ENCODE measurements around the gene NGLY1. TPM values are rescaled to one million over a fixed set of nuclear protein-coding genes. Genes with fewer than 3 reads are reported as not detected.

The NGLY1 gene
- total RNA-seq, 1 donor = 30.4 TPM

DNA sequence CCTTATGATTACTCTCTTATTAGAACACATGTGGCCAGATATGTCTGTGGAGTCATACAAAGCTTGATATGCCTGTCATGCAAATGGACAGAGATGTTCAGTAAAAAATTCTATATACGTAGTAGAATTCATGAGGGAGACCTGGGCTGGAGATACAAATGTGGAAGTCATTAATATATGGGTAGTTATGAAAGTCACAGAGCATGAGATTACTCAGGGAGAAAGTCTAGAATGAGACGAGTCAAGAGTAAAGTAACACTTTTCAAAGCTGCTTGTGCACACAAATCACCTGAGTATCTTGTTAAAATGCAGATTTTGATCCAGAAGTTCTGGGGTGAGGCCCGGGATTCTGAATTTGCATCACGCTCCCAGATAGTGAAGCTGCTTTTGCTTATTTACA is 35.1 kb upstream of the NGLY1 start:
- H3K4me3 ChIP-seq (ENCODE audit: insufficient read depth, low read length) = no peak overlapping the region

DNA sequence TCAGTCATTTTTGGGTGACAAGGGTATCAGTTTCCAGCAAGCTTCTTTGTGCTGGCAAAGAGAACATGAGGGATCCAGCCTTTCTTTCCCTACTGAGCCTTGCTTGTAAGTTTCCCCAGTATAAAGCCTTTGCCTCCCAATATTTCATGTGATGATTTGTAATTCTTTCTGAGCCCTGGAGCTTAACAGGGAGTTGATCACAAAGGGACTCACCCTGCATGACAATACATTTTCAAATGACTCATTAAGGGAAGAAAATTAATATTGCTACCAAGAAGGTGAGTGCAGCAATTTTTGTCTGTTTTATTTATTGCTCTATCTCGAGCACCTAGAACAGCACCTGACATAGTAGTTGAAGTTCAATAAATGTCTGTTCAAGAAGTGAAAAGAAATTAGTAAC is 34.4 kb upstream of the NGLY1 start:
- Histone ChIP-seq H4K20me1 (ENCODE audit: insufficient read depth, low read length) (no peaks in the 10 kb centered on the region), H3K4me2 (ENCODE audit: insufficient read depth, low read length) (no peak overlapping the region), H3K4me3 (ENCODE audit: insufficient read depth, low read length) (no peak overlapping the region), H2AFZ (ENCODE audit: low read length) (no peak overlapping the region), H3K27ac (ENCODE audit: low read depth, low read length) (no peak overlapping the region), H3K36me3 (ENCODE audit: insufficient read depth, low read length) (no peaks in the 10 kb centered on the region), H3K9me3 (ENCODE audit: low read depth, low read length) (no peaks in the 10 kb centered on the region), H3K4me1 (ENCODE audit: insufficient read depth, low read length) (peaks cover 7% of the 10 kb centered on the region), H3K27me3 (ENCODE audit: insufficient read depth, low read length) (no peaks in the 10 kb centered on the region), H3K79me2 (ENCODE audit: insufficient read depth, low read length) (no peaks in the 10 kb centered on the region)
- no peak for DNase-seq (ENCODE audit: insufficient read length, low spot score, missing footprints)
- TF ChIP-seq, protein P1, sequence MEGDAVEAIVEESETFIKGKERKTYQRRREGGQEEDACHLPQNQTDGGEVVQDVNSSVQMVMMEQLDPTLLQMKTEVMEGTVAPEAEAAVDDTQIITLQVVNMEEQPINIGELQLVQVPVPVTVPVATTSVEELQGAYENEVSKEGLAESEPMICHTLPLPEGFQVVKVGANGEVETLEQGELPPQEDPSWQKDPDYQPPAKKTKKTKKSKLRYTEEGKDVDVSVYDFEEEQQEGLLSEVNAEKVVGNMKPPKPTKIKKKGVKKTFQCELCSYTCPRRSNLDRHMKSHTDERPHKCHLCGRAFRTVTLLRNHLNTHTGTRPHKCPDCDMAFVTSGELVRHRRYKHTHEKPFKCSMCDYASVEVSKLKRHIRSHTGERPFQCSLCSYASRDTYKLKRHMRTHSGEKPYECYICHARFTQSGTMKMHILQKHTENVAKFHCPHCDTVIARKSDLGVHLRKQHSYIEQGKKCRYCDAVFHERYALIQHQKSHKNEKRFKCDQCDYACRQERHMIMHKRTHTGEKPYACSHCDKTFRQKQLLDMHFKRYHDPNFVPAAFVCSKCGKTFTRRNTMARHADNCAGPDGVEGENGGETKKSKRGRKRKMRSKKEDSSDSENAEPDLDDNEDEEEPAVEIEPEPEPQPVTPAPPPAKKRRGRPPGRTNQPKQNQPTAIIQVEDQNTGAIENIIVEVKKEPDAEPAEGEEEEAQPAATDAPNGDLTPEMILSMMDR (IDR thresholded peaks at IDR 0.05; ENCODE audit: extremely low read depth, low read depth, low read length) = no peak

More for the DNA sequence above, 35.1 kb upstream of the NGLY1 start:
- Histone ChIP-seq H4K20me1 (ENCODE audit: insufficient read depth, low read length) (no peaks in the 10 kb centered on the region), H3K4me1 (ENCODE audit: insufficient read depth, low read length) (peaks cover 7% of the 10 kb centered on the region), H3K4me2 (ENCODE audit: insufficient read depth, low read length) (no peak overlapping the region), H3K36me3 (ENCODE audit: insufficient read depth, low read length) (no peaks in the 10 kb centered on the region), H3K27ac (ENCODE audit: low read depth, low read length) (no peak overlapping the region), H3K27me3 (ENCODE audit: insufficient read depth, low read length) (no peaks in the 10 kb centered on the region), H3K9me3 (ENCODE audit: low read depth, low read length) (no peaks in the 10 kb centered on the region), H2AFZ (ENCODE audit: low read length) (no peak overlapping the region), H3K79me2 (ENCODE audit: insufficient read depth, low read length) (no peaks in the 10 kb centered on the region)
- DNase-seq (ENCODE audit: insufficient read length, low spot score, missing footprints) = no peak
- TF ChIP-seq, protein P1 (IDR thresholded peaks at IDR 0.05; ENCODE audit: extremely low read depth, low read depth, low read length) = no peak

DNA sequence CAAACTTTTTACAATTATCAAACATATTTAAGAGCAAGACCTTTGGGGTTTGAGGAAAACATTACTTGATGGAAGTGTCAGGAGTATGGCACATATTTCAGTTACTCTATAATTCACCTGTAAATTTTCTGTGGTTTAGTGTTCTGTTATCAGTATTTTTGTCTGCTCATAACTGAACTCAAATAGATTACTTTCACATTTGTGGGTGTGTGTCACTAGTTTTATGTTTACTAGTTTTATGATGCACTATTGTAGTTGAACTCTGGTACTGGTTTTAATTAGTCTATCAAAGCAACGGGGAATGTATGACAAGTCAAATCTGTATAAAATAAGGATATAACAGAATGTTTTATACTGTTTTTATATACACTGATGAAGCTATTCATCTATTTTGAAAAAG is 33.9 kb upstream of the NGLY1 start:
- TF ChIP-seq, protein P1 (IDR thresholded peaks at IDR 0.05; ENCODE audit: extremely low read depth, low read depth, low read length) = no peak
- Histone ChIP-seq H3K4me1 (ENCODE audit: insufficient read depth, low read length) (peaks cover 7% of the 10 kb centered on the region), H3K79me2 (ENCODE audit: insufficient read depth, low read length) (no peaks in the 10 kb centered on the region), H3K36me3 (ENCODE audit: insufficient read depth, low read length) (no peaks in the 10 kb centered on the region), H4K20me1 (ENCODE audit: insufficient read depth, low read length) (no peaks in the 10 kb centered on the region), H3K4me3 (ENCODE audit: insufficient read depth, low read length) (no peak overlapping the region), H2AFZ (ENCODE audit: low read length) (no peak overlapping the region), H3K27ac (ENCODE audit: low read depth, low read length) (no peak overlapping the region), H3K9me3 (ENCODE audit: low read depth, low read length) (no peaks in the 10 kb centered on the region), H3K27me3 (ENCODE audit: insufficient read depth, low read length) (no peaks in the 10 kb centered on the region), H3K4me2 (ENCODE audit: insufficient read depth, low read length) (no peak overlapping the region)
- DNase-seq (ENCODE audit: insufficient read length, low spot score, missing footprints) = no peak

DNA sequence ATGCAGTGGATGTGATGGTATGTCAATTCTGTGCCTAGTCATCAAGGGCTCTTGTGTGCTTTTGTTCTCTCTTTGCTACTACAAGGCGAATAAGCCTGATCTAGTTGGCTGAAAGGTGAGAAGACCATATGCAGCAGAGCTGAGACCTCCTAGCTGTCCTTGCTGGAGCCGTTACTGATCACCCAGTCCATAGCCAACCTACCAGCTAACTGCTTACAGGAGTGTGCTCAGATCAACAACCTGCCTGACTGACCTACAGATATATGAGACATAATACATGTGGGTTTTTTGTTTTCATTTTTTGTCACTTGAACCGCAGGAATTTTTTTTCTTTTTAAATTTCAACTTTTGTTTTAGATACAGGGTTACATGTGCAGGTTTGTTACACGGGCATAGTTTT is 29.4 kb upstream of the NGLY1 start:
- TF ChIP-seq, protein P1 (IDR thresholded peaks at IDR 0.05; ENCODE audit: extremely low read depth, low read depth, low read length) = no peak
- peaks cover 3% of the 10 kb centered on the region for H3K27me3 ChIP-seq (ENCODE audit: insufficient read depth, low read length)
- H3K36me3 ChIP-seq (ENCODE audit: insufficient read depth, low read length) = no peaks in the 10 kb centered on the region
- H3K4me2 ChIP-seq (ENCODE audit: insufficient read depth, low read length) = no peak overlapping the region
- no peak overlapping the region for H3K4me3 ChIP-seq (ENCODE audit: insufficient read depth, low read length)
- H3K4me1 ChIP-seq (ENCODE audit: insufficient read depth, low read length) = no peaks in the 10 kb centered on the region
- H3K27ac ChIP-seq (ENCODE audit: low read depth, low read length) = no peak overlapping the region
- no peak for DNase-seq (ENCODE audit: insufficient read length, low spot score, missing footprints)
- H3K79me2 ChIP-seq (ENCODE audit: insufficient read depth, low read length) = no peaks in the 10 kb centered on the region
- no peaks in the 10 kb centered on the region for H4K20me1 ChIP-seq (ENCODE audit: insufficient read depth, low read length)
- H3K9me3 ChIP-seq (ENCODE audit: low read depth, low read length) = no peaks in the 10 kb centered on the region
- no peak overlapping the region for H2AFZ ChIP-seq (ENCODE audit: low read length)

All from osteoblast (primary cell).